Sigmoid colon (tissue), 4 donors: ENCODE results near the gene CLIC3.

Source experiments
- EP300 ChIP-seq, 4 donors: sonication (generic); formaldehyde crosslinking; IDR thresholded peaks; one replicate each; pipeline ENCODE4 v1.6.1; 2017; ENCODE audit warnings: antibody characterized with exemption in 4 of 4
- TF ChIP-seq, protein P1 (sequence below), 4 experiments: fragments of 450-650 bp in 3 of 4; fragments of 200-600 bp in 1 of 4; IDR thresholded peaks; one replicate each; pipeline ENCODE4 v1.5.1; 2016 to 2019; ENCODE audit warnings: antibody characterized with exemption in 4 of 4, mild to moderate bottlenecking in 3 of 4, moderate library complexity in 2 of 4

DNA sequence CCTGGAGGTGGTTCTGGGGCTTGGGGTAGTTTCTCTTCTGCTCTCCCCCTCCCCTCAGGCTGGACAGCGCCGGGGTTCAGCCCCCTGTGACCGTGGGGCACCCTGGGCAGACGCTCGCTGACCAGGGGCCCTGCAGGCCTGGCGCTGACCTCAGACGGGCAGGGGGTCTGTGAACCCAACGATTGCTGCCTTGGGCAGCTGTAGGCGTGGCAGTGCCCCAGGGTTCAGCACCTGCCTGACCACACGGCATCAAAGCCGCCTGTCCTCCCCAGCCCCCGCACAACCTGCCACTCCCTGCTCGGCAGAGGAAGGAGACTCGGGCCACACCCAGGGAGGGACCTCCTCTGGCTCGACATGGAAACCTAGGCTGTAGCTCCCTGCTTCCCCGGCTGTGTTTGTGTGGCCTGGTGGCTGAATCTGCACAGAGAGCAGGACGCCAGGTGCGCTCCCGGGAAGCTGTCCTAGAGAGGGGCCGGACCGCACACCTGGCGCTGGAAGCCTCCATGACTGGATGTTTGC, 32.1 kb downstream of the CLIC3 start:
- TF ChIP-seq, protein P1, sequence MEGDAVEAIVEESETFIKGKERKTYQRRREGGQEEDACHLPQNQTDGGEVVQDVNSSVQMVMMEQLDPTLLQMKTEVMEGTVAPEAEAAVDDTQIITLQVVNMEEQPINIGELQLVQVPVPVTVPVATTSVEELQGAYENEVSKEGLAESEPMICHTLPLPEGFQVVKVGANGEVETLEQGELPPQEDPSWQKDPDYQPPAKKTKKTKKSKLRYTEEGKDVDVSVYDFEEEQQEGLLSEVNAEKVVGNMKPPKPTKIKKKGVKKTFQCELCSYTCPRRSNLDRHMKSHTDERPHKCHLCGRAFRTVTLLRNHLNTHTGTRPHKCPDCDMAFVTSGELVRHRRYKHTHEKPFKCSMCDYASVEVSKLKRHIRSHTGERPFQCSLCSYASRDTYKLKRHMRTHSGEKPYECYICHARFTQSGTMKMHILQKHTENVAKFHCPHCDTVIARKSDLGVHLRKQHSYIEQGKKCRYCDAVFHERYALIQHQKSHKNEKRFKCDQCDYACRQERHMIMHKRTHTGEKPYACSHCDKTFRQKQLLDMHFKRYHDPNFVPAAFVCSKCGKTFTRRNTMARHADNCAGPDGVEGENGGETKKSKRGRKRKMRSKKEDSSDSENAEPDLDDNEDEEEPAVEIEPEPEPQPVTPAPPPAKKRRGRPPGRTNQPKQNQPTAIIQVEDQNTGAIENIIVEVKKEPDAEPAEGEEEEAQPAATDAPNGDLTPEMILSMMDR (IDR thresholded peaks at IDR 0.05), result no peak
- TF ChIP-seq EP300 (IDR thresholded peaks at IDR 0.05), result no peak
